Amniotic epithelial cell (primary cell): Measurements from ENCODE around the gene TDRD7.
A peak's percentile ranks its signal among the peaks of the same experiment; 100 is the strongest.

Source experiments
- DNase-seq: peaks from one replicate; pipeline ENCODE4 v3.0.0-alpha.2; 2010; ENCODE audit warnings: low read depth

Gene TDRD7

DNA sequence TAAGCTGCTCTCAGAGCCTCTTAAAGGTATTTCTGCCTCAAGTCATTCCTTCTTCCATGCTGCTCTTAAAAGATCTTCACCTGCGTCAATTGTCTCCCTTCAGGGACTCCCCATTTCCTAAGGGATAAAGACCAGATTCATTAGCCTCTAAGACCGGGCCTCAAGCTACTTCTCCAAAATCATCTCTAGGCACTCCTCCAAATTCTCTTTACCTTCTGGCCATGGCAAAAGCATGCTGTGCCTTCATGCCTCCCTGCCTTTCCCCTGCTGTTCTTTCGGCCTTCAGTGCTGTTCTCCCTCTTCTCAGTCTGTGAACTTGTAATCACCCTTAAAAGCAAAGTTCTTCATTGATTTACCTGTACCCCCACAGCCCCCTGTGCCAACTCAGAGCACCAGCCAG, 93.9 kb downstream of the TDRD7 start:
- DNase-seq, result no peak

DNA sequence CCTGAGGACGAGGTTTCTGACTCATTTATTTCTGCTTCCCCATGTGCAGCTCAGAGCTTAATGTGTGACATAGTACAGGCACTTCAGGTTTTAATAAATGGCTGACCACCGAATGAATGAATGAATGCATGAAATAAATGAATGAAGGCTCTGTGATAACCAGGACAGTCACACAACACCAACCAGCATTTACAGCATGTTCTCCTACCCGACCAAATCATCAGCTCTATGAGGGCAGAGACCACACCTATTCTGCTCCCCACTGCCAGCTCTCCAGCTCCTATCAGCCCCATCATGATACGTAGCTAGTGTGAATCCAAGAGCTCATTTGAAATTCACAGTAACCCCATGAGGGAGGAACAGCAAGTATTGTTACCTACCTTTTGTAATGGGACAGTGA, 94.4 kb downstream of the TDRD7 start:
- DNase-seq, result no peak

DNA sequence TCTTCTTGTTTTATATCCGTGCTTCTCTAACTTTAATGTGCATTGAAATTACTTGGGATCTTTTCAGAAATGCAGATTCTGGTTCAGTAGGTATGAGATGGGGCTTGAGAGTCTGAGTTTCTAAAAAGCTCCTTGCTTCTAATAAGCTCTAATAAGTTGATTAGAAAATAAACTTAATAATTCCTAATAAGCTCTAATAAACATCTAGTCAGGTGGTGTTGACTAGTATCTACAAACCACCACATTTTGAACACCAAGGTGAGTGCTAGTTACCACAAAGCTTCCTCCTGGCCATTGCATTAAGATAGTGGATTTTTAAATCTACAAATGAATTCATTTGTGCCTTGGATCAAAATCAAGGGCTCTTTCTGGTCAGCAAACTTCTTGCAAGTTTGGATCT, 94.9 kb downstream of the TDRD7 start:
- no peak for DNase-seq

DNA sequence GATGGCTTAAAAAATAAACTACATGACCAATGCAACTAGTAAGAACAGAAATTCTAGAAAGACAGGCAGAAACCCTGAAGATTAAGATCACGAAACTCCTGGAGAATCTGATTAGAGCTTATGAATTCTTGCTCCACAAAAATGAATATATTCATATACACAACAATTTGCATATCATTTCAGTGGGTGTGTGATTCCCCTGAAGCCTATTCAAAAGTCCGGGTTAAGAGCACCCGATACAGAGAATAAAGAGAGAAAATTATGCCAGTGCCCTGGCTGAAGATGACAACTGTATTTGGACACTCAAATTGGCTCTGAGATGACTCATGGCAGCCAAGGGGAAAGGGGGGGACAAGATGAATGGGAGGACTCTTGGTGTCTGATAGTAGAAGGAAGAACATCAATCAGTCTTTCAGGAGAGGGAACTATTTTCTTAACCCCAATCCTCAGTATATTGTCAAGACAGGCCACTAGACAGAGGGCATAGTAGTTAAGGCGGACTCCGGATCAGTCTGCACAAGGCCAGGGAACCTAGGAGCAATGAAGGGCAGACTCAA, 95.6 kb downstream of the TDRD7 start:
- no peak for DNase-seq

DNA sequence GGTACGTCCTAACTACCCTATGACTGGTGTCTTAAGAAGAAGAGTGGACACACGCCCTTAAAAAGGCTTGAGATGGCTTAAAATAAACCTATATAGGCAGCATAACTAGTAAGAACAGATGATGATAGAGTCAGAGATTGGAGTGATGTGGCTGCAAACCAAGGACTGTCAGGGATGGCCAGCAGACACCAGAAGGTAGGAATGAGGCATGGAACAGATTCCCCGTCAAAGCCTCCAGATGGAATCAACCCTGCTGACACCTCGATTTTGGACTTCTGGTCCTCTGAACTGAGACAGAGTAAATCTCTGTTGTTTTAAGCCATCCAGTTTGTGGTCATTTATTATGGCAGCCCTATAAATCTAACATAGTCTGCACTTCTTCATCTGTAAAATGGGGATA, 97.0 kb downstream of the TDRD7 start:
- DNase-seq, result no peak

DNA sequence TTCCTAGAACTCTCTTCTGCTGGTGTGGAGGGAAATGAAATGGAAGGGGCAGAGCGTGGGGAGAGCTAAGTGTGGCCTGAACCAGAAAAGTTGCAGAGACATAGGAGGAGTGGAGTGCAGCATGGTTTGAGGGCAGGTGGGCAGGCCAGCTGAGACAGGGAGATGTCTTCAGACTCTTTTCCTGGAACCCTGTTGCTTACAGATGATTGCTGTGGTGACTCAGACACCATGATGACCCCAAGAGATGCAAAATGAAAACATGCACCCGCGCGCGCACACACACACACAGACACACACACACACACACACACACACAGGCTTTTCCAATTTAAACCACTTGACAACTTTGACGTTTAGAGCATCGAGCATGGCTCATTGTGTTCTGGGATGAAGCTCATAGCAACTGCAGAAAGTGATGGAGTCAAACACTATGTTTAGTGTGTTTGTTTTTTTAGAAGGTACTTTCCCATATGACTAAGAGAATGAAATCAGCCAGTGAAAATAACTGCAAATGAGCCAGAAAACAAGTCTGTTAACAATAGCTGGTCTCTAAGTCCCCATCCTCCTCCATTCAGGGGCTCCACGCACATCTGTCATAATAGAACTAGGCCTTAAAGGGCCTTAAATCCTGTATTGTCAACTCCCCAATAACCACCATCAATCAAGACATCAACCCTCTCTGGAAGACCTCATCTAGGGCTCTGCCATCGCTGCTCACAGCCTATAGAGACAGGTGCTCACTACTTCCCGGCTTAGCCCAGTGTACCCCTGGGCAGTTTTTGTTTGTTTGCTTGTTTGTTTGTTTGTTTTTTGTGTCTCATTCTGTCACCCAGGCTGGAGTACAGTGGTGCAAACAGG, 99.1 kb downstream of the TDRD7 start:
- no peak for DNase-seq

DNA sequence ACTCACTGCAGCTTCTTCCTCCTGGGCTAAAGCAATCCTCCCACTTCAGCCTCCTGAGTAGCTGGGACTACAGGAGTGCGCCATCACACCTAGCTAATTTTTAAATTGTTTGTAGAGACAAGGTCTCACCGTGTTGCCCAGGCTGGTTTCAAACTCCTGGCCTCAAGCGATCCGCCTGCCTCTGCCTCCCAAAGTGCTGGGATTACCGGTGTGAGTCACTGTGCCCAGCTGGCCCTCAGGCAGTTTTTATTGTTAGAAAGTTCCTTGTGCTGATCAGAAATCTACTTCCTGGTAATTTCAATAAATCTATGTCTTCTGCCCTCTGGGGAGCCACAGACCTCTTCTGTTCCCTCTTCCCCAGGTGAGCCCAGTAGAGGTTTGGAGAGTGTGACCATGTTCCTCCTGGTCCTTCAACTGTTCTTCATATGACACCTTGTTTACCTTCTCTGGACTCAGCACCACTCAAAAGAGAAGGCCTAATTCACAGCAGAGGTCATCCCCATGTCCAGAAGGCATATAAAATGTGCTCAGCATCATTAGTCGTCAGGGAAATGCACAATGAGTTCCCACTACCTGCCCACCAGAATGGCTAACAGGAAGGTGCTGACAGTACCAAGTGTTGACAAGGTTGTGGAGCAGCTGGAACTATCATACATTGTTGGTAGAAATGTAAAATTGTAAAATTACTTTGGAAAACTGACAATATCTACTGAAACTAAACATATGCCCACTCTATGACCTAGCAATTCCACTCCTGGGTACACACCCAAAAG, 99.9 kb downstream of the TDRD7 start:
- DNase-seq, result no peak

DNA sequence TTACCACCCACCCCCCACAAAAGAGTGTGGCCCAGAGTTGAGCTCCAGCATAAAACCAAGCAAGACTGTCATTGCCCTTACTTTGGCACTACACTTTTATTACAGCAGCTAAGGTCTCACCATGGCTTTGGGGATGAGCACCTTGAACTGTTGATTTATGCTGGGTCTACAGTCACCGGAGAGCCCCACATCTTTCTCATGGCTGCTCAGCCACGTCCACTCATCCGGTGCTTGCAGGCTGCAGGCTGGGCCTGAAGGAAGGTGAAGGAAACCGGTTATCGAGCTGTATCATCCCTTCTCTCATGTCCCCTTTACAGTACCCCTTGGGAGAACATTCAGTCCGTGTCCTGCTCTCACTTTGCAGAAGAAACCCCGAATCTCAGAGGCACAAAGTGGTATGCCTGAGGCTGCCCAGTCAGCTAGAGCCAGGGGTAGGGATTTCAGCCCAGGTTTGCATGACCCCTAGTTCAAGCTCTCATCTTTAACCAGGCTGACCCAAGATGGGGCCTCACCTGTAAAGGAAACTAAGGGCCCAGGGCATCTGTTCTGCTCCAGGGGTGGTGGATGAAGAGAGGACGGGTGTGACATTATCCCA, 101.2 kb downstream of the TDRD7 start:
- no peak for DNase-seq

DNA sequence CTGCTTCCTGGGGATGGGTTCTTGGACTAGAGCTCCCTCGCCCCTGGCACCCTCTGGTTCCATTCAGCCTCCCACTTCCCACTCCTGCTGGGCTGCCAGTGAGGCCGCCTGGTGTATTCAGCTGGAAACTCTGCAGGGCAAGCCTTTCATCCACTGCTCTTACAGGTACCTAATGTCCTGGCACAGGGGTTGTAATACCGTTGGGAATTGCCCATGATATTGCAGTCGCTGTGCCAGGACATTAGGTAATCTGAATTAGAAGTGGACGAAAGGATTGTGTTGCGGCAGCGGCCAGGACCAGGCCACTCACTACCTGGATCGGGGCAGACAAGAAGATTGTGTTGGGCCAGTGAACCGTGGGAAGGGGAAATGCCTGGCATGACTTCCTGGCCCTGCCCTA, 102.6 kb downstream of the TDRD7 start:
- DNase-seq, result no peak

DNA sequence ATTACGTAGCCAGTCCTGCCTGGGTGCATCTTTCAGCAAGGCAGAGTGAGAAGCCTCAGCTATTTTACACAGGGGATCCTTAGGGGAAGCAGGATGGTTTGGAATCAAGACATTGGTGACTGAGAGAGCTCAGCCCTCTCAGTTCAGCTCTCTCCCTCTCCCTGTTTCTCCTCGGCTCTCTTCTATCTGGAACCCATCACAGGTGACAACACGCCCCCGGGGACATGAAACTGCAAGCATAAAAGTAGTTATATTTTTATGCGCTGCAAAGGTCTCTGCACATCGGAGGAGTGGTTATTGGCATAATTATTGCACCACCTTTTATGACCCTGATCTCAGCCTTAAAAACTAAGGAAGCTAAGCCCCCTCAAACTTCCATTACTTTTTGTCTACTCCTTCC, 103.8 kb downstream of the TDRD7 start:
- DNase-seq, result no peak

DNA sequence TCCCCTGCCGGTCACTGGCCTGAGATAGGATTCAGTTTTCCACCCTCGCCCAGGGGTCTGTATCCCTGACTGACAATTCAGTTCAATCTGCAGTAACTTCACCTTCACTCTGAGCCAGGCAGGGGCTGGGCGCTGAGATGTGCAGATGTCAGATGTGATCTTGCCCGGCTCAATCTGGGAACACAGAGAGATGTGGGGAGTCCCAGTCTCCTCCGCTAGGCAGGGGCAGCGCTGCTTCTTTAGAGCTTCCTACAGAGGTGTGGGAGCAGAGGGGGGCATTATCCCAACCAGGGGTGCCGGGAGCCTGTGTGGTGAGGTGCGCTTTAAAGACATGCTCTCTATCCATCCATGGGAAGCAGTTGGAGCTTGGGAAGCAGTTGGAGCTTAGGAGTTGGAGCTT, 104.2 kb downstream of the TDRD7 start:
- DNase-seq, result no peak

DNA sequence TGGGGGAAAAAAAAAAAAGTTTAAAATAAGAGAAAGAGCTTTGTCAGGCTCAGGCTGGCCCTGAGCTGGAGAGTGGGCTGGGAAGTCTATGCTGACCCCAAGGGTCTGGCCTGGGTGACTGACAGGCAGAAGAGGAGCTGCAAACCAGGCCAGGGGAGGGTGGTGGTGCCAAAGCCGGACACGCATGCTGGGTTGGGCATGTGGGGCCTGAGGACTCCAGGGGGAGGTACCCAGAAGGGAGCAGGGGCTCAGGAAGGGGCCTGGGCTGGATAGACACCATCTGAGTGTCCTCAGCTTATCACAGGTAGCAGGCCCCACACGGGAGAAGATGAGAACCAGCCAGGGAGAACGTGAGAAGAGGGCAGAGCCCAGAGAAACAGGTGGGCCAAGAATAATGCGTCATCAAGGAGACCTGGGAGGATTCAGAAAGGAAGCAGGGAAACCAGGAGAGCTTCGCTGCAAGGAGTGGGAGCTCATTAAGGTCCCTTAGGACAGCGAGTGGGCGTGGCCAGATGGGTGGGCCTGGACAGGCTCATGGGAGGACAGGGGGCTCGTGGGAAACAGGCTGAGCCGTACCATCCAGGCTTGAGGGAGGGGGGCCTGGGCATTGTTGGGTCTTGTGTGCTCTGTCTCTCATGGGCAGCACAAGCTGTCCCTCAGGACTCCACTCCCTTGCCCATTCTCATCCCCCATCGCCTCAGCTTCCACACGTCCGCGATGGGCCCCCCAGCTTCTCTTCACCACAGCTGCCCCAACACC, 105.6 kb downstream of the TDRD7 start:
- no peak for DNase-seq

DNA sequence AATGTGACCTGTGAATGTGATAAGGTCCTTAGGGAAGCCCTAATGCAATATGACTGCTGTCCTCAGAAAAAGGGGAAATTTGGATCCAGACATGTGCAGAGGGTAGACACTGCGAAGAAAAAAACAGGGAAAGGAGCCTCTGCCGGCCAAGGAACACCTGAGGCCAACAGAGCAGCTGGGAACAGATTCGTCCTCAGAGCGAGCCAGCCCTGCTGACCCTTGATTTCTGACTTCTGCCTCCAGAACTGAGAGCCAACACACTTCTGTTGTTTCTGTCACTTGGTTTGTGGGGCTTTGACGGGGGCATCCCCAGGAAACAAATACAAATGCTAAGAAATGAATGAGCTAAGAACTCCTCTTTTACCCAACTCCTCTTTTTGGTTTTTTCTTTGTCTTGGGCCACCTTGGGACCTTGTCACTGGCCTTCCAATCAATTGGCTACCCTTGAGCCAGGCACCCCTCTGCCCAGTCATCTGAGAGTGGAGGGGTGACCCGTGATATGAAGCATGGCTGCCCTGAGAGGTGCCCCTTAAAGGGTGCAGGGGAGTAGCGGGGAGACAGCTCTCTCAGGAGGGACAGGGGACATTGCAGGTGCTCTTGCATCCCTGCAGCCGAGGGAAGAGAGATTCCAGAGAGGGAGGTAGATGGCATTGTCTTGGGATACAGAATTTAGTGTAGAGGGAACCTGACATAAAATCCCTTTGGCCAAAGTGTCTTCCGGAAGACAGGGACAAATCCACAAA, 106.4 kb downstream of the TDRD7 start:
- DNase-seq, result no peak

DNA sequence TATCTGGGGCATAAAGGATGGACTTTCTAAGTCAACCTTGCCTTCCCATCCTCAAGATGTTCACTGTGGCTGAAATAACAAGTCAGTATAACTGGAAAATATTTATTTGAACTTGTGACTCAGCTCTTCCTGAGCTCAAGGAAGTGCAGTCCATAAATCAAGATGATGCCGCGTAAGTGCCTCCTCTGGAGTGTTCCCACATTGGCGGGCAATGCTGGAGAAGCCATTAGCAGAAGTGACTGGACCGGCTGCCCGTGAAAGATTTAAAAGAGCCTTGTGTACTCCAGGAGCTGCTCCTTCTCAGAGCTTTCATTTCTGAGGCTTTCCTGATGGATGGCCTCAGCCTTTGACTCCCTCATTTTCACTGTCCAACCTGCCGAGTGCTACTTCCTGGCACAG, 107.0 kb downstream of the TDRD7 start:
- DNase-seq, result peak; percentile 91

DNA sequence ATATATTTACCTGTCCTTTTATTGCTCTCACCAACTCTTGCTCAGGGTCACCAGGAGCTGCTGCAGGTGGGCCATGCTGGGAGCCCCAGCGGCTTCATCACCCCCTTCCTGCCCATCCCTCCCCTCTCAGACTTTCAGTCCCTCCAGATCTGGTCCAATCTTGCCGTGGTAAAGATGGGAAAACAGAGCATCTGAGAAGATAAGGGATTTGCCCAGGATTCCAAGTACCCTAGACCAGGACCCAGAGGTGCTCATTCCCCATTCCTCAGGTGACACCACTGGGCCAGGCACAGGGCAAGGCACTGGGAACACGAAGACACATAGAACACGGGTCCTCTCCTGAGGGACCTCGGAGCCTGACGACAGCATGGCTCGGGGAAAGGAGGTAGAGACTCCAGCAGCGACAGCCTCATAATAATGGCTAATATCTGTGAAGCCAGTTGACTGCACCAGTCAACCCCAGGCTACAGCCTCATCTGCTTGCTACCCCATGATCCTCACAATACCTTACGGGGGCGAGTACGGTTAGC, 107.6 kb downstream of the TDRD7 start:
- DNase-seq, result no peak

DNA sequence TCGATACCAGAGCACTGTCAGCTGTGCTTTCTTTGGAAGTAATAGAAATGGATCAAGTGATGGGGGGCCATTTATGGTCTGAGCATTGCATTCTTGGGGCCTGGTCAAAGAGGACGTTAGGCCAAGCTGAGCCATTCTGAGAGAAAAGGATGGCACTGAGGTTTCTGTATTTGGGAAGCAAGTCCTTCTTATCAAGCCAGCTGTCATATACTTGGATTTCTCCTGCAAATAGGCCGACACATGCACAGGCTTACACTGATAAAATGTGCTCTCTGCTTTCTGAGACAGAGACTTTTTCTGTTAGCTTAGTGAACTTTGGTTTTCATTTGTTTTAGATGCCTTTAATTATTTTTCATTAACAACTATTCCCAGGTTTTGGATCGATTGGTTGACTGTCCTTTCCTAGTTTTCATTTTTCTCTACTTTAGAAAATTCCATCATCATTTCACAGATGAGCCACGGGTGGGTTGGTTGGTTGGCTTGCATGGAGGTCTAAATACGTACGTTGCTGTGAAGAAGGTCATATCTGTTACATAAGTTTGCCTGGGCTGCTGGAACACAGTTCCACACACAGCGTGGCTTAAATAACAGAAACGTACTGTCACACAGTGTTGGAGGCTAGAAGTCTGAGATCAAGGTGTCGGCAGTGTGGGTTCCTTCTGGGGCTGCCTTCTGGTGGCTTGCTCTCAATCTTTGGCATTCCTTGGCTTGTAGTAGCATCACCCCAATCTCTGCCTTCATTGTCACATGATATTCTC, 109.9 kb downstream of the TDRD7 start:
- no peak for DNase-seq

DNA sequence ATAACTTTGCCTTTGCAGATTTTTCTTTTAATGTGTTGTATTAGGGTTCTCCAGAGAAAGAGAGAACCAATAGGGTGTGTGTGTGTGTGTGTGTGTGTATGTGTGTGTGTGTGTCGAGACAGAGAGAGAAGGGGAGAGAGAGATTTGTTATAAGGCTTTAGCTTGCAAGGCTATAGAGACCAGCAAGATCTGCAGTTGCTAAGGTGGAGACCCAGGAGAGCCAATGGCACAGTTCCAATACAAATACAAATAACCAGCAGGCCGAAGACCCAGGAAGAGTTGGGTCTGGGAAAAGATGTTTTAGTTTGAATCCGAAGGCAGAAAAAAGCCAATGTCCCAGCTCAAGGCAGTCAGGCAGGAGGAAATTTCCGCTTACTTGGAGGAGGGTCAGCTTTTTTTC, 112.5 kb downstream of the TDRD7 start:
- no peak for DNase-seq

DNA sequence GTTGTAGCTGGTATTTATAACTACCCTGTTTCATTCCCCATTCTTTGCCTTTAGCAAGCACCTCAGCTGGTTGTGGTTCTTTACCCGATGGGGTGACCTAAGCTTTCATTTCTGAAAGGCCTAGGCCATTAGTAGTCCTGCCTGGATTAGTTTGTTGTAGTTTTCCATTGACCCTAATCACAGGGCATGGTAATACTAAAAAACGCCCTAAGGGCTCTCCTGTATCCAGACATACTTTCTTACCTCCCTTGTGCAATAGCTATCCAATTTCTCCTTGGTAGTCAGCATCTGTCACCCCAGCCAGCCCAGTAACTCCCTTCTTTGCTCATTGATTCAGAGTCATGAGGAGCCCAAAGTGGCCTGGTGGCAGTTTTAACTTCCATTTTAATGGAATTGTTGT, 113.6 kb downstream of the TDRD7 start:
- DNase-seq, result no peak

DNA sequence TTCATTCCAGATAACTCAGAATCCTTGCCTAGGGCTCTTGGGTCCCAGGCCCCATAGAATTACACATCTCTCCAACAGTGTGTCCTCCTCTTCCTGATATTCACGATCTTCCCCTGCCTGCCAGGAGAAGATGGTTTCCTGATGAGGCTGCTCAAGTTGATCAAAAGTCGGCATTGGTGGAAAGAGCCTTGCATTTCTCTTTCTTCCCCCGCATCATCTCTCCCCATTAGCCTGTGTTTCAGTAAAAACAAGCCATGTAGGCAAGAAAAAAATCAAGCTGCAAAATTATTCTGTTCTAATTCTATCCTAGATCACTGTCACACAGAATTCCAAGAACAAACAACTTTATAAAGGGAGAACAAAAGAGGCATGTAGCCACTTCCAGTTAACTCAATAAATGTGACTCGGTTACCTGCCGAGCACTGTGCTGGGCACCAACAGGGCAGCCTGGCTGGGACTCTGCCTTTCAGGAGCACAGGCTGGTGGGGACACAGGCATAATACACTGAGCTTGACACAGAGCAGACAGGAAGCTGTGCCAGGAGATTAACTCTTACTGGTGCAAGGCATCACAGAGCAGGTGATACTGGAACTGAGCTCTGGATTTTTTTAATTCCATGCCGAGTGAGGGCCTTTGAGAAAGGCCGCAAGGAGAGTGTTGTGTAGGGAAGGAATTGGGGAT, 115.1 kb downstream of the TDRD7 start:
- no peak for DNase-seq
